Ovary (tissue), 10 donors: Measurements from ENCODE around the gene LRIG1. TPM values are rescaled to one million over a fixed set of nuclear protein-coding genes. Genes with fewer than 3 reads are reported as not detected.
A peak's percentile ranks its signal among the peaks of the same experiment; 100 is the strongest.

Source experiments
- DNase-seq, 5 donors: peaks; one replicate each; pipeline ENCODE4 v3.0.0-alpha.2; 2019 to 2020
- H3K27ac ChIP-seq, 2 donors: fragments of 200-600 bp; one replicate each; pipeline versions ENCODE4 v1.5.1 to v1.8.0; 2019 to 2022
- H3K27me3 ChIP-seq: fragments of 200-600 bp; one replicate; pipeline ENCODE4 v1.8.0; 2022
- H3K36me3 ChIP-seq: fragments of 200-600 bp; sonication (generic); one replicate; pipeline ENCODE4 v1.5.1; 2019
- H3K4me1 ChIP-seq: one replicate; pipeline ENCODE4 v1.8.1; 2013; ENCODE audit warnings: mild to moderate bottlenecking, moderate library complexity; ENCODE audit not compliant: insufficient read depth
- H3K4me3 ChIP-seq: fragments of 200-600 bp; sonication (generic); one replicate; pipeline ENCODE4 v1.5.1; 2017
- H3K9me3 ChIP-seq, 2 donors: fragments of 200-600 bp in 1 of 2; sonication (generic) in 1 of 2; one replicate each; pipeline versions ENCODE4 v1.5.1 to v1.8.1; 2013 to 2019; ENCODE audit warnings: mild to moderate bottlenecking in 1 of 2, moderate library complexity in 1 of 2
- CTCF ChIP-seq, 3 donors: fragments of 450-650 bp in 2 of 3; fragments of 200-600 bp in 1 of 3; IDR thresholded peaks; one replicate each; pipeline versions ENCODE4 v1.5.1 to v1.8.0; 2016 to 2022; ENCODE audit warnings: antibody characterized with exemption in 3 of 3, mild to moderate bottlenecking in 1 of 3
- EP300 ChIP-seq: sonication (generic); formaldehyde crosslinking; IDR thresholded peaks from one replicate; pipeline ENCODE4 v1.6.1; 2017; ENCODE audit warnings: antibody characterized with exemption
- POLR2A ChIP-seq: fragments of 450-650 bp; IDR thresholded peaks from one replicate; pipeline ENCODE4 v1.6.1; 2017; ENCODE audit warnings: antibody characterized with exemption, mild to moderate bottlenecking, moderate library complexity
- WGBS, 3 donors: extraction: QIAGEN DNeasy Blood & Tissue Kit in 1 of 3; methylation state at CpG; one replicate each; pipeline versions ENCODE4 v1.1.5 to v1.1.7; 2013 to 2017; 5-methylcytosine and 5-hydroxymethylcytosine counted together
- intact Hi-C, 4 donors: fragments of 100-400 bp; cut with DNase I; formaldehyde crosslinking; loops; one replicate each; pipeline versions ENCODE4 v1.11.0 to v1.15.1; 2022 to 2023
- long read RNA-seq, 3 donors: library from polyadenylated mRNA in 2 of 3; unstranded in 2 of 3; transcript quantifications; one replicate each; pipeline ENCODE4 v2.0.0 and lab custom pipeline, GENCODE V29; 2021 to 2026
- polyA plus RNA-seq, 2 donors: library from polyadenylated mRNA; stranded (reverse); fragments of 200-250 nt in 1 of 2; fragments of 350-450 nt in 1 of 2; fragmentation: Illumina TruSeq in 1 of 2; extraction: RNeasy Lipid Tissue Mini Kit (QIAGEN cat#74804) in 1 of 2; gene quantifications; one replicate each; pipeline ENCODE4 v1.2.3, GENCODE V29; 2013 to 2014
- total RNA-seq, 7 donors: library from RNA; depleted of rRNA in 2 of 7; stranded (reverse); fragments of >200 nt in 2 of 7; fragmentation: NEBNext Ultra II Directional in 3 of 7; extraction: Animal tissue kit (Norgen Biotek cat#: 25700) in 3 of 7; gene quantifications; one replicate each; pipeline versions ENCODE4 v1.1.0 to v1.2.4, GENCODE V29; 2016 to 2023
- donor health status: DM: no; HTN: no; CAD: no; lungs with moderate emphysema.
- donor health status: DM: no; HTN: no; CAD: no.
- donor health status: Bipolar disorder and iron deficiency.
- donor health status: DM: yes; HTN: yes; CAD: no.
- donor health status: DM: no; HTN: no; CAD: no.
- donor health status: DM: yes; HTN: yes; CAD: no.

The LRIG1 gene
- total RNA-seq: 10 to 100 TPM; 29.1 to 60.4 (median 42.6) TPM
- 10 to 100 TPM; 34.8 to 64.8 TPM for polyA plus RNA-seq
- long read RNA-seq, donor 1, partial matches to known transcripts: 41 of 42 reads
- long read RNA-seq, donor 1, other reads (novel, unspliced or antisense): 1 of 42 reads
- long read RNA-seq, donor 2, full-length matches to known transcripts: 6 of 6 reads
- long read RNA-seq, donor 2, partial matches to known transcripts: 0 of 6 reads
- long read RNA-seq, donor 2, other reads (novel, unspliced or antisense): 0 of 6 reads
- long read RNA-seq, donor 3, full-length matches to known transcripts: 59 of 116 reads
- long read RNA-seq, donor 3, partial matches to known transcripts: 46 of 116 reads
- long read RNA-seq, donor 3, other reads (novel, unspliced or antisense): 11 of 116 reads

GRCh38 chr3:66500576-66501482 lies at the start of gene LRIG1:
TSS of gene LRIG1 (minus strand) at chr3:66501022. CDS start at chr3:66500407, 615 bp downstream.
- peak; percentile 99 to 100 (median 100) for DNase-seq
- WGBS, 3 donors: 0 to 1% (median 1%) methylated on average over 42 to 109 of the region's 109 CpGs
- Histone ChIP-seq H3K9me3 (no peaks in the 10 kb centered on the region), H3K4me1 (peaks cover 6% of the 10 kb centered on the region), H3K36me3 (no peaks in the 10 kb centered on the region), H3K27me3 (no peaks in the 10 kb centered on the region), H3K4me3 (peak within 1 kb of the TSS; percentile 99), H3K27ac (peak within 1 kb of the TSS; percentile 90 to 94)
- TF ChIP-seq CTCF (IDR thresholded peaks at IDR 0.05): peak; percentile 34 to 64 (median 41)
- peak; percentile 61 for TF ChIP-seq POLR2A
- TF ChIP-seq EP300: no peak
- intact Hi-C loops: loop anchor here in 1 of 4 donors (10.0 kb wide), 1 partner anchor 314 kb away; no protein-coding TSS in a partner anchor

DNA sequence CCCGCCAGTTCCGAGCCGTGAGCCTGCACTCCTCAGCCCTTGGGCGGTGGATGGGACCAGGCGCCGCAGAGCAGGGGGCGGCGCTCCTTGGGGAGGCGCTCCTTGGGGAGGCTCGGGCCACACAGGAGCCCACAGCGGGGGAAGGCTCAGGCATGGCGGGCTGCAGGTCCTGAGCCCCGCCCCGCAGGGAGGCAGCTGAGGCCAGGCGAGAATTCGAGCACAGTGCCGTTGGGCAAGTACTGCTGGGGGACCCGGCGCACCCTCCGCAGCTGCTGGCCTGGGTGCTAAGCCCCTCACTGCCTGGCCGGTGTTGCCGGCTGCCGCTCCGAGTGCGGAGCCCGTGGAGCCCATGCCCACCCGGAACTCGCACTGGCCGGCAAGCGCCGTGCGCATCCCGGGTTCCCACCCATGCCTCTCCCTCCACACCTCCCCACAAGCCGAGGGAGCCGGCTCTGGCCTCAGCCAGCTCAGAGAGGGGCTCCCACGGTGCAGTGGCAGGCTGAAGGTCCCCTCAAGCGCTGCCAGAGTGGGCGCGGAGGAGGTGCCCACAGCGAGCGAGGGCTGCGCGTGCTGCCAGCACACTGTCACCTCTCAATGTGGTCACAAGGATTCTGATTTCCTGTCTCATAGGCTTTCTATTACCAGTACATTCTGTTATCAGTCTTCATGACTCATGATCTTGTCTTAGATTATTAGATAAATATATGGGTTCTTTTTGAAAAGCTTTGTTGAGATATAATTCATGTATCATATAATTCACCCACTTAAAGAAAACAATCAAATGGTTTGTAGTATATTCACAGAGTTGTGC lies 44.0 kb upstream of the LRIG1 start:
- WGBS, 3 donors: 96 to 97% (median 96%) methylated on average over 39 to 43 of the region's 43 CpGs
- Histone ChIP-seq H3K9me3 (no peaks in the 10 kb centered on the region), H3K36me3 (no peaks in the 10 kb centered on the region), H3K4me3 (no peak overlapping the region), H3K27me3 (no peaks in the 10 kb centered on the region), H3K27ac (no peak overlapping the region), H3K4me1 (no peaks in the 10 kb centered on the region)
- intact Hi-C loops: no loop called here
- no peak for TF ChIP-seq POLR2A
- TF ChIP-seq CTCF (IDR thresholded peaks at IDR 0.05): no peak
- TF ChIP-seq EP300: no peak
- no peak for DNase-seq

GRCh38 chr3:66542153-66542552 lies 41.3 kb upstream of the LRIG1 start:
- intact Hi-C loops: no loop called here
- Histone ChIP-seq H3K27me3 (no peaks in the 10 kb centered on the region), H3K4me1 (no peaks in the 10 kb centered on the region), H3K4me3 (no peak overlapping the region), H3K27ac (no peak overlapping the region), H3K36me3 (no peaks in the 10 kb centered on the region), H3K9me3 (no peaks in the 10 kb centered on the region)
- 49 to 61% (median 49%) methylated on average over 2 of the region's 2 CpGs for WGBS, 3 donors
- DNase-seq: no peak
- TF ChIP-seq CTCF (IDR thresholded peaks at IDR 0.05) (no peak), POLR2A (no peak), EP300 (no peak)

DNA sequence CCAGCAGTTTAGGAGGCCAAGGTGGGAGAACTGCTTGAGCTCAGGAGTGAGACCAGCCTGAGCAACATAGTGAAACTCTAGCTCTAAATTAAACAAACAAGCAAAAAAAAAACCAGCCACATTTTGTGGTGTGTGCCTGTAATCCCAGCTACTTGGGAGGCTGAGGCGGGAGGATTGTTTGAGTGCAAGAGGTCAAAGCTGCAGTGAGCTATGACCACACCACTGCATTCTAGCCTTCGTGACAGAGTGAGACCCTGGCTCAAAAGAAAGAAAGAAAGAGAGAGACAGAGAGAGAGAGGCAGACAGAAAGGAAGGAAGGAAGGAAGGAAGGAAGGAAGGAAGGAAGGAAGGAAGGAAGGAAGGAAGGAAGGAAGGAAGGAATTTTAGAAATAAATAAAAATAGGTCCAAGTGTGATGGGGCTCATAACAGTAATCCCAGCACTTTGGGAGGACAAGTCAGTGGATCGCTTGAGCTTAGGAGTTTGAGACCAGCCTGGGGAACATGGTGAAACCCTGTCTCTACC lies 38.7 kb upstream of the LRIG1 start:
- Histone ChIP-seq H3K27ac (no peak overlapping the region), H3K9me3 (no peaks in the 10 kb centered on the region), H3K27me3 (no peaks in the 10 kb centered on the region), H3K36me3 (no peaks in the 10 kb centered on the region), H3K4me3 (no peak overlapping the region), H3K4me1 (no peaks in the 10 kb centered on the region)
- DNase-seq: no peak
- TF ChIP-seq EP300: no peak
- no peak for TF ChIP-seq POLR2A
- TF ChIP-seq CTCF (IDR thresholded peaks at IDR 0.05): no peak
- WGBS, 3 donors: 88 to 93% (median 92%) methylated on average over 3 of the region's 3 CpGs
- intact Hi-C loops: no loop called here
